Astrocyte of the cerebellum (primary cell): Measurements from ENCODE around the gene MYO1H.

ENCODE experiments used
- DNase-seq: peaks from one replicate; pipeline ENCODE4 v3.0.0-alpha.2; 2011; ENCODE audit warnings: low read depth
- H3K4me3 ChIP-seq: 2 replicates; pipeline ENCODE4 v1.5.1; 2011; ENCODE audit warnings: mild to moderate bottlenecking, low read depth, low read length, moderate library complexity
- in situ Hi-C: cut with HindIII; loops from 2 replicates; pipeline ENCODE4 v1.10.0; 2017; ENCODE audit warnings: low sequenced_read_pairs
- TF ChIP-seq, protein P1 (sequence below): IDR thresholded peaks from 2 replicates; pipeline ENCODE4 v1.5.1; 2012; ENCODE audit warnings: low read length, low read depth, moderate library complexity, mild to moderate bottlenecking; ENCODE audit errors: missing control alignments

The MYO1H gene

GRCh38 chr12:109449845-109450532 lies 102.3 kb downstream of the MYO1H start:
- no peak overlapping the region for H3K4me3 ChIP-seq
- in situ Hi-C loops = no loop called here
- TF ChIP-seq, protein P1, sequence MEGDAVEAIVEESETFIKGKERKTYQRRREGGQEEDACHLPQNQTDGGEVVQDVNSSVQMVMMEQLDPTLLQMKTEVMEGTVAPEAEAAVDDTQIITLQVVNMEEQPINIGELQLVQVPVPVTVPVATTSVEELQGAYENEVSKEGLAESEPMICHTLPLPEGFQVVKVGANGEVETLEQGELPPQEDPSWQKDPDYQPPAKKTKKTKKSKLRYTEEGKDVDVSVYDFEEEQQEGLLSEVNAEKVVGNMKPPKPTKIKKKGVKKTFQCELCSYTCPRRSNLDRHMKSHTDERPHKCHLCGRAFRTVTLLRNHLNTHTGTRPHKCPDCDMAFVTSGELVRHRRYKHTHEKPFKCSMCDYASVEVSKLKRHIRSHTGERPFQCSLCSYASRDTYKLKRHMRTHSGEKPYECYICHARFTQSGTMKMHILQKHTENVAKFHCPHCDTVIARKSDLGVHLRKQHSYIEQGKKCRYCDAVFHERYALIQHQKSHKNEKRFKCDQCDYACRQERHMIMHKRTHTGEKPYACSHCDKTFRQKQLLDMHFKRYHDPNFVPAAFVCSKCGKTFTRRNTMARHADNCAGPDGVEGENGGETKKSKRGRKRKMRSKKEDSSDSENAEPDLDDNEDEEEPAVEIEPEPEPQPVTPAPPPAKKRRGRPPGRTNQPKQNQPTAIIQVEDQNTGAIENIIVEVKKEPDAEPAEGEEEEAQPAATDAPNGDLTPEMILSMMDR = no peak
- DNase-seq = no peak

DNA sequence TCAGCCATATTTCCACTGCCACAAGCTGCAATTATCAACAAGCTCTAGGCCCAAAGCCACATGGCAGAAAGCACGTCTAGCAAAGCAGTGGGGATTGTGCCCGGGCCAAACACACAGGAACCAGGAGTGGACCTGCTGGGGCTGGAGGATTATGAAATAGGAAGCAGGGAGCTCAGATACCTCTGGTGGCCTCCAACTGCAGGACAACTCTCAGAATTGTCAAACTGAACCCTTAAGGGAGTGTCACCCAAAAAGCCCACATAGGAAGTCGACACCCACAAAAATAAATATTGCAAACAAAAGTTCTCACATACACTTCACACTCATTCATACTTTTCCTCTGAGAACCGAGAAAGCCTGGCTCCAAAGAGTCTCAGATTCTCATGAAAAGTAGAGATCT lies 103.3 kb downstream of the MYO1H start:
- H3K4me3 ChIP-seq = no peak overlapping the region
- in situ Hi-C loops = no loop called here
- no peak for DNase-seq
- TF ChIP-seq, protein P1 = no peak

DNA sequence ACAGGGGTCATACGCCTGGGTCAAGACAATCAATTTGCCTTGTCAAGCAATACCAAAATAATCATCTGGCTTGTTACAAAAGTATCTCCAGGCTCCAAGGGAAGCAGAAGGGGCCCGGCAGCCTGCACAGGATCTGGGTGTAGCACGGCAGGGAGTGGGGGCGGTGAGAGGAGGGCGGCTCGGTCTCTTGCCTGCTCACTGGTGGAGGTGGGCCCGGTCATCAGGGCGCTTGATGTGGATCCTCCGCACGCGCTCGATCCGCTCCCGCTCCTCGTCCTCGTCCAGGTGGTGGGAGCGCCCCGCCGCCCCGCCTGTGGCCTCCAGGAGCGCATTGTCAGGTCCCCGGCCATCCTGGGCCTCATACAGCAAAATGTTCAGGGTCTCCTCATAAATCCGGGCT lies 103.7 kb downstream of the MYO1H start:
- TF ChIP-seq, protein P1 = no peak
- H3K4me3 ChIP-seq = no peak overlapping the region
- DNase-seq = no peak
- in situ Hi-C loops = no loop called here

DNA sequence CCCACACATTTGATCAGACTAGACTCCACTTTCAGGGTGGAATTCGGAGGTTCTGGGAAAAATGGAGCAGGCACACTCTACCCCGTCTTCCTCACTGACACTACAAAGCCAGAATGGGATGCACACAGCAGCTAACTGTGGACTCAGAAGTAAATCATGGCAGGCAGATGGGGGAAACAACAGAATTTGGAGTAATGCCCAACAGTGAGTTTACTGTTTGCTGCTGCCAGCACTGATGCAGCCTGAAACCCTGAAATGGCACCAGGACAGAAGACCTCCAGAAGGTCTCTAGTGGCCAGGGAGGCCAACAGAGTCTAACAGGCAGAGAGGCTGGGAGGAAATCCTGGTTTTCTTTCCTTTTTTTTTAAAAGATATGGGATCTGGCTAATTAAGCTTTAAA lies 104.8 kb downstream of the MYO1H start:
- TF ChIP-seq, protein P1 = no peak
- H3K4me3 ChIP-seq = no peak overlapping the region
- in situ Hi-C loops = no loop called here
- DNase-seq = no peak

DNA sequence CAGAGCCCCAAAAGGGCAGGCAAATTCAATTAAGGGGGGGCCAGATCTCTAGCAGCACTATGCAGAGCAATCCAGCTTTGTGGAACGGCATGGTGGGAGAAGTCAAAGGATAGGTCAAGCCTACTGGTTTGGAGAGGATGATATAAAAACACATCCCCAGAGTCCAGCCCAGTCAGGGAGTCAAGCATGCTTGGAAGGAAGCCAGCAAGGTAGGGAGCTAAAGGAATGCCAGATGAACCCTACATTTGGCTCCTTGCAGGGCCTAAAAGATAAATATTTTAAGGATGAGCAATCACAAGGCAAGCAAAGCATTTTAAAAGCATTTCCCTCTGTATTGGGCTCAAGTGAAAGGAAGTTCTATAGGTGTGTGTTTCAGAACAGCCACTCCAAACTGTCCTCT lies 108.0 kb downstream of the MYO1H start:
- in situ Hi-C loops = no loop called here
- H3K4me3 ChIP-seq = no peak overlapping the region
- DNase-seq = no peak
- TF ChIP-seq, protein P1 = no peak

- TF ChIP-seq, protein P1 = no peak
- DNase-seq = no peak
- in situ Hi-C loops = no loop called here
- no peak overlapping the region for H3K4me3 ChIP-seq
Measured at GRCh38 chr12:109458086-109458485, 110.4 kb downstream of the MYO1H start.

DNA sequence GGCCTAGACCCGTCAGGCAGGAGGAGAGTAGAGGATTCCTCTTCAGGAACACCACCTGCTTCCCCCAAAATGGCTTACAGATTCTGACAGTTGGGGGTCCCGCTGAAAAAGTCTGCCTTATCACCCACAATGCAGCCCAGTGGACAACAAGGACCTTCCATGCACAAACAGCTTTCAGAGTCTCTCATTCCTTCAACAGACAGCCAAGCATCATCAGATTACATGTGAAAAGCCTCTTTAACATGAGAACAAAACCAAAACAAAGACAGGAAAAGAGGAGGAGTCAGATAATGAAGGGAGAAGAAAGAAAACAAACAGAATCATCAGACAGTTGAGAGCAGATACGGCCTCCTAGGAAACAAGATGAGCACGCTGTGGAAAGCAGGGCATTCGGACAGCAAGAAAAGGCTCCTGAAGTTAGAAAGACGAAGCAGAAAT lies 111.1 kb downstream of the MYO1H start:
- TF ChIP-seq, protein P1 = no peak
- in situ Hi-C loops = no loop called here
- no peak for DNase-seq
- H3K4me3 ChIP-seq = no peak overlapping the region
